SKM-1 treated with dmso at 0.1 percent for 144 hours (cell line): ENCODE results near the gene CNDP1.

Experiments
- DNase-seq: peaks from one replicate; lab custom pipeline; 2025; ENCODE audit not compliant: unreplicated experiment; lab: John Stamatoyannopoulos, UW

The CNDP1 gene

GRCh38 chr18:74506448-74507084, 27.7 kb upstream of the CNDP1 start:
- no peak for DNase-seq

GRCh38 chr18:74507097-74507881, 27.0 kb upstream of the CNDP1 start:
- DNase-seq = no peak

GRCh38 chr18:74507927-74508326, 26.4 kb upstream of the CNDP1 start:
- no peak for DNase-seq

GRCh38 chr18:74508366-74508765, 25.9 kb upstream of the CNDP1 start:
- no peak for DNase-seq

- no peak for DNase-seq
Observed at GRCh38 chr18:74508821-74509225, 25.5 kb upstream of the CNDP1 start.

- DNase-seq = no peak
Observed at GRCh38 chr18:74509856-74510769, 24.2 kb upstream of the CNDP1 start.

GRCh38 chr18:74510770-74511095, 23.6 kb upstream of the CNDP1 start:
- no peak for DNase-seq

GRCh38 chr18:74511823-74512222, 22.5 kb upstream of the CNDP1 start:
- no peak for DNase-seq

- DNase-seq = no peak
Observed at GRCh38 chr18:74512321-74513053, 21.8 kb upstream of the CNDP1 start.

GRCh38 chr18:74513149-74513882, 21.0 kb upstream of the CNDP1 start:
- DNase-seq = no peak

- DNase-seq = no peak
Observed at GRCh38 chr18:74513883-74514205, 20.5 kb upstream of the CNDP1 start.

- no peak for DNase-seq
Observed at GRCh38 chr18:74514860-74515495, 19.3 kb upstream of the CNDP1 start.

- DNase-seq = no peak
Observed at GRCh38 chr18:74515620-74516231, 18.6 kb upstream of the CNDP1 start.

- DNase-seq = no peak
Observed at GRCh38 chr18:74516271-74517235, 17.7 kb upstream of the CNDP1 start.

GRCh38 chr18:74517236-74517630, 17.1 kb upstream of the CNDP1 start:
- DNase-seq = no peak

GRCh38 chr18:74518456-74519295, 15.6 kb upstream of the CNDP1 start:
- DNase-seq = no peak

- DNase-seq = no peak
Observed at GRCh38 chr18:74519320-74520095, 14.8 kb upstream of the CNDP1 start.
